Stimulated activated CD8-positive, alpha-beta memory T cell treated with anti-CD3 and anti-CD28 coated beads, Interleukin-4, amount 100 ng/mL, for 1 hour (primary cell): ENCODE measurements around the gene ALDH1B1.

Experiments used
- DNase-seq, 2 donors: peaks; one replicate each; pipeline ENCODE4 v3.0.0-alpha.2; 2020; ENCODE audit warnings: low read depth in 2 of 2, low spot score in 1 of 2

ALDH1B1 gene

DNA sequence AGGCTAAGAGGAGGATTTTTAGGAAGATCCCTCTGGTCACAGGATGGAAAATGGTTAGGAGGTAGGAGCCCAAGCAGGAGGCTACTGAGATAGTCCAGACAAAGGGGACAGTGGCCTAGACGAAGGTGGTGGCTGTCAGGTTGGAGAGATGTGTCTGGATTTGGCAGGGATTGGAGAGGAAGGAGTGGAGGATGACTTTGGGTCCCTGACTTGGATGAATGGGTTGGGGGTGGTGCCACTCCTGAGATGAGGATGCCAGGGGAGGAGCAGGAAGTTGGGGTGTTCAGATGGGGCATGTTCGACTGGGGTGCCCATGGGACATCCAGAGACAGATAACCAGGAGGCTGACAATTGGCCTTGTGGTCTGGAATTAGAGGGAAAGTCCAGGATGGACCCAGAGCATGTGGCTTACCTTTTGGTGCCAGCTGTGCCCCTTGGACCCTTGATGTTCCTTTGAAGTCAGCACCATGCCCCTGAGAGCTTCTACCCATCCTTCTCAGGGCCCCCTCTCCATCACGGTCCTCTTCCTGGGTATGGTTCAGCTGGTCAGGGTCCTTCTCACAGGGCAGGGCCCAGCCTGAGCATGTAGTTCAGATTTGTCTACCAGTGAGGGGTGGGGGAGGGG, 46.9 kb downstream of the ALDH1B1 start:
- DNase-seq, result no peak

DNA sequence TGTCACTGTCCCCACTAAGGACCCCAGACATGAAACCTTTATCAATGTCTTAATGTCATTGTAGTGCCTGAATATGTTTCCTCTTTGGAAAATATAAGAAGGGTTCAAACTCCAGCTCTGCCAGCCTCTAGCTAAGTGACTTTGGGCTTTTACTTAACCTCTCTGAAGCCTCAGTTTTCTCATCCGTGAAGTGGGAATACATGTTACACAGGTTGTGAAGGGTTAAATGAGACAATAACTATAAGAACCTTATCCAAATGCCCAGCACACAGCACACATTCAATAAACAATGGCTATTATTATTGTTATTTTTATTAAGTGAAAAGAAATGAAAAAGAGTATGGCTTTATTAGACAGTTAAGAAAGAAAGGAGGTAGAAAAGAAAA, 47.4 kb downstream of the ALDH1B1 start:
- no peak for DNase-seq

DNA sequence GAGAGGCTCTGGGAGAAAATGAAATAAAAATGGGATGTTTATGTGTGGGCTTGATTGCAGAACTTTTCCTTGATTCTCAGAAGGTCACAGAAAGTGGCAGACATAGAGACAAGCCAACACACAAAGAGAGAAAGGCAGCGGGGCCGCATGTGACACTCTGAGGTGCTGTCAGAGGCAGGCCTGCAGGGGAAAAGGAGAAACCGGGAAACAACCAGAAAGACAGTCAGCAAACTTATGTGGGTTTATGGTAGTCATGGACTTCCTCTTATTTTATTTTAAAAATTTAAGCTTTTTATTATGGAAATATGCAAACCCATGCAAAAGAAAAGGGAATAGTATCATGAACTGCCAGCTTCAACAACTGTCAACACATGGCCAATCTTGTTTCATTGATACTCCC, 48.0 kb downstream of the ALDH1B1 start:
- DNase-seq, result no peak

DNA sequence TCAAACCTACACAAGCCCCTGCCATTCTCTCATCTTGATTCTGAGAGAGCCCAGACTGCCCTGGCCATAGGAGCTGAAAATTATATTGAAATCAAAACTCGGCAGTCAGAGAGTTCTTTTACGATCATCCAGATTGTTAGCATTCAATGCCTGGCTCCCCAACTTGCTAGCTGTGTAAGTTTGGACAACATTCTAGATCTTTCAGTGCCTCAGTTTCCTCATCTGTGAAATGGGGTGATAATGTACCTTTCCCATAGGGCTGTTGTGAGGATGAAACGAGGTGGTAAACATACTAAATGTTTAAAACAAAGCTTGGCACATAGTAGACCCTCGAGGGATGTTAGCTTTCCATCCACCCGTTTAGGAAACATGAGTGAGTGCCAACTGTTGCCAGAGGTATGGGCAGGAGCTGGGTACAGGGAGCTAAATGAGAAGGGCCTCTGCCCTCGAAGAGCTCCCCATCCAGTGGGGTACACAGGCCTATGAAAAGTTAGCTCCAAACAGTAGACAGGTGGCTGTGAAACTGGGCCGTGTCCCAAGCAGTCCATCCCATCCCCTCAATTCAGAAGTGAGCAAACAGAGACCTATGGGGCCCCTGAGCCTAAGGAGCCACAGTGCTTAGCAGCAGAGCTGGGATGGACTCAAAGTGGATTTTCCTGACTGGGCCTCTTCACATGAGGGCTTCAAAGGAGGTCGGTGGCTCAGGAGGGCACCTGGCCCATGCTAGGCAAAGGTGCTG, 49.0 kb downstream of the ALDH1B1 start:
- DNase-seq, result no peak

DNA sequence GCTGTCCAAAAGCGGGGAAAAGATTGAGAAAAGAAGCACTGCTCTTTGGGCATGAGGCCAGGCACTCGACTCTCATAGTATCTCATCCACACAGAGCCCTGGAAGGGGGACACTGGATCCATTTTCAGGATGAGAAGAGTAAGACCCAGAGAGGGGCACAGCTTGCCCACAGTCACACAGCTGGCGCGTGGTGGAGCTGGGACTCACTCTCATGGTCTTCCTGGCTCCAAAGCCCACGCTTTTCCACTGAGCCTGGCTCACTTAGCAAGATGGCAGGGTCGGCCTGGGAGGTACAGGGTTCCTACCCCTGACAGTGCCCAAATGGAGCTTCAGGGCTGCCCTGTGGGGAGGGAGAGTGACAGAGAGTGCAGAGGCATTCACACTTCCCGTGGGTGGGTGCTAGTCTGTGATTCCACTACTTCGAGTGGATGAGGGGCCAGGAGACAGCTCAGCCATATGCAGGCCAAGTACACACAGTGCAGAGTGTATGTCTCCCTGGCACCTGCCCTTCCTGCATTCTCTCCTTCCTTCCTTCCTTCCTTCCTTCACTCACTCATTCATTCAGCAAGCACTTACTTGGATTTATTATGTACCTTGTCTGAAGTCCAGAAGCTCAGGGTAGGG, 50.1 kb downstream of the ALDH1B1 start:
- no peak for DNase-seq

DNA sequence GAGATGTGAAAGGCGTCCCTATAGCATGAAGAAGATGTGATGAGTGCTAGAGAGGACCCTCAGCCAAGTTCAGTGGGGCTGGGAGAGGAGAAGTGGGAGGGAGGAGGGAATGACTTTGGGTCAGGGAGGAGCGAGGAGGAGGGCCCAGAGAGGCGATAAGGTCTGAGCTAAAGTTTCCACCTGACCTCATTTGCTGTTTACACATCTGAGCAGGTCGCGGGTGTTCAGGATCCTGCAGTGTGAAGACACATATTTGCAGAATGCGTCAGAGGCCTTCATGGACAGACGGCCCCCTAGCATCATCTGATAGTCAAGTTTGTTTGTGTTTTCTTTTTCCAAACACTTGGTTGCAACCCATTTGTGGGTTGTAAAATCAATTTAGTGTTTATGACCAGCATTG, 50.7 kb downstream of the ALDH1B1 start:
- DNase-seq, result no peak

DNA sequence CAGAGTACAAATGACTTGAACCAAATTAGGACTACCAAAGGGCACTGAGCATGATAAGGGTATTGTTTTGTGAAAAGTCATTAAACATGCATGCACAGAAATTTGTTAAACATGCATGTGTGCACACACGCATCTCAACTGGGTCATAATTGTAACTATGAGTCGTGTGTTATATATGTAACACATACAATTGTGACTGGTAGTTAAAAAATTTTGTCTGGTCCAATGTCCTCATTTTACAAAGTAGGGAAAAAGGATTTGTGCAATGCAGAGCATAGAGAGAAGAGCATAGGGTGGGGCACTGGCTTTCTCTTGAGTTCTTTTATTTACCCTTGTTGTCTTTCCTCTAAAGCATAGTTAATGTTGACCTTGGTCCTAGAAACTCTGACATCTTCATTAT, 51.1 kb downstream of the ALDH1B1 start:
- no peak for DNase-seq

DNA sequence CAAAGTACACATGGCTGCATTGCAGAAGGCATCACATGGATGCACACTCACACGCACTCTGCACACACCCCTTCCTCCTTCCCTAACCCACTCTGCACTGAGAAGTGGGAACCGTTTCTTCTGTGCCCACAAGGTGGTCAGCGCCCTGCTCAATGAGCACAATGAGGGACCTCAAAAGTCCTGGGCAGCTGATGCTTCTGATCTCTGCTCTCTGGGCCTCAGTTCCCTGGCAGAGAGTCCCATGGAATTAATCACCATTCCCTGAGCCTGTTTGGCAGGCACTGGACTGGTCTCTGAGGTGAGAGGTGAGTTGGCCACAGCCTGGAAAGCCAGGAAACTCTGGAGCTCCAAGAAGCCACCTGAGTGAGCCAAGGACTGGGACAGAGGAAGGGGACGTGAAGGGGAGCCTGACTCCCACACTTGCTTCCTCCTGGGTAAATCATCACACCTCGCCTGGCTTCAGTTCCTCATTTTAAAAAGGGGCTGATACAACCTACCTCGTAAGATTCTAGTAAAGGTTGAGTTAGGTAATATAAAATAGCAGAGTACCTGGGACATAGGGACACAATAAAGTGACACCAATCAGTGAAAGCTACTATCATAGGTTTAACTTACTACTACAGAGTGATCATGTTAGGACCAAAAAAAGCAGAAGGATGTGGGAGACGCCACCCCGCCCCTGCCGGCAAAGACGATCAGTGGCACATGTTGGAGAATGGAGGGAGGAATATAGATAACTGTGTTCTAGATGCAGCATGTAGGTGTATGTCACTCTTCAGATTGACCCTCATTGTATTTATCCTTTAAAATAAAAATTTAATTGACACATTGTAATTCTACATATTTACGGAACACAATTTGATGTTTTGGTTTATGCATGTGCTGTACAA, 52.9 kb downstream of the ALDH1B1 start:
- no peak for DNase-seq

DNA sequence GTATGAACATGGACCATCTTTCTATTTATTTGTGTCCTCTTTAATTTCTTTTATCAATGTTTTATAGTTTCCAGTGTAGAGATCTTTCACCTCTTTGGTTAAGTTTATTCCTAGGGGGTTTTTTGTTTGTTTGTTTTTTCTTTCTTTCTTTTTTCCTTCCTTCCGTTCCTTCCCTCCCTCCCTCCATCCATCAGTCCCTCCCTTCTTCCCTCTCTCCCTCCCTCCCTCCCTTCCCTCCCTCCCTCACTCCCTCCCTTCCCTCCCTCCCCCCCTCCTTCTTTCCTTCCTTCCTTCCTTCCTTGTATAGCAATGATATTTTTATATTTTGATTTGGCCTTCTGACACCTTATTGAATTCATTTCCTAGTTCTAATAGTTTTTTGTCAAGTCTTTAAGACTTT, 55.2 kb downstream of the ALDH1B1 start:
- no peak for DNase-seq
